Measurements from ENCODE around the gene SLC35E1.

SLC35E1 gene

GRCh38 chr19:16594131-16594586, 21.9 kb upstream of the SLC35E1 start:
- peak overlapping the region; percentile 62 for H3K4me2 ChIP-seq (ENCODE audit: low read depth, low read length)

GRCh38 chr19:16593181-16593580, 21.0 kb upstream of the SLC35E1 start:
- Histone ChIP-seq H2AFZ (ENCODE audit: low read length) (no peak overlapping the region), H3K4me2 (ENCODE audit: low read depth, low read length) (peak overlapping the region; percentile 62), H3K4me3 (ENCODE audit: low read length) (no peak overlapping the region), H3K27me3 (replicated peaks; ENCODE audit: insufficient read depth, low read length) (no peaks in the 10 kb centered on the region), H4K20me1 (ENCODE audit: insufficient read depth, low read length) (no peaks in the 10 kb centered on the region), H3K9me3 (replicated peaks; ENCODE audit: insufficient read depth, low read length) (no peaks in the 10 kb centered on the region), H3F3A (ENCODE audit: insufficient read depth, low read length) (peaks cover 49% of the 10 kb centered on the region), H3K27ac (ENCODE audit: low read length) (peak overlapping the region; percentile 99), H3K4me1 (ENCODE audit: low read length) (peaks cover 81% of the 10 kb centered on the region), H3K79me2 (ENCODE audit: low read length) (peaks cover 92% of the 10 kb centered on the region), H3K9ac (ENCODE audit: low read length) (peak overlapping the region; percentile 62), H3K9me2 (replicated peaks; ENCODE audit: insufficient read depth, low read length) (no peaks in the 10 kb centered on the region), H3K36me3 (replicated peaks; ENCODE audit: insufficient read depth, low read length) (no peaks in the 10 kb centered on the region)
- DNase-seq = peak; percentile 87
- TF ChIP-seq EZH2 (optimal IDR thresholded peaks at IDR 0.05; ENCODE audit: low read depth, low read length) = no peak
- TF ChIP-seq, protein P1, sequence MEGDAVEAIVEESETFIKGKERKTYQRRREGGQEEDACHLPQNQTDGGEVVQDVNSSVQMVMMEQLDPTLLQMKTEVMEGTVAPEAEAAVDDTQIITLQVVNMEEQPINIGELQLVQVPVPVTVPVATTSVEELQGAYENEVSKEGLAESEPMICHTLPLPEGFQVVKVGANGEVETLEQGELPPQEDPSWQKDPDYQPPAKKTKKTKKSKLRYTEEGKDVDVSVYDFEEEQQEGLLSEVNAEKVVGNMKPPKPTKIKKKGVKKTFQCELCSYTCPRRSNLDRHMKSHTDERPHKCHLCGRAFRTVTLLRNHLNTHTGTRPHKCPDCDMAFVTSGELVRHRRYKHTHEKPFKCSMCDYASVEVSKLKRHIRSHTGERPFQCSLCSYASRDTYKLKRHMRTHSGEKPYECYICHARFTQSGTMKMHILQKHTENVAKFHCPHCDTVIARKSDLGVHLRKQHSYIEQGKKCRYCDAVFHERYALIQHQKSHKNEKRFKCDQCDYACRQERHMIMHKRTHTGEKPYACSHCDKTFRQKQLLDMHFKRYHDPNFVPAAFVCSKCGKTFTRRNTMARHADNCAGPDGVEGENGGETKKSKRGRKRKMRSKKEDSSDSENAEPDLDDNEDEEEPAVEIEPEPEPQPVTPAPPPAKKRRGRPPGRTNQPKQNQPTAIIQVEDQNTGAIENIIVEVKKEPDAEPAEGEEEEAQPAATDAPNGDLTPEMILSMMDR (IDR thresholded peaks at IDR 0.05; ENCODE audit: low read length) = peak; percentile 39

More at GRCh38 chr19:16594131-16594586, 21.9 kb upstream of the SLC35E1 start:
- DNase-seq = peak; percentile 78
- H3K36me3 ChIP-seq (replicated peaks; ENCODE audit: insufficient read depth, low read length) = no peaks in the 10 kb centered on the region
- H3K9ac ChIP-seq (ENCODE audit: low read length) = peak overlapping the region; percentile 62
- peak overlapping the region; percentile 18 for H3K4me3 ChIP-seq (ENCODE audit: low read length)
- peaks cover 41% of the 10 kb centered on the region for H3F3A ChIP-seq (ENCODE audit: insufficient read depth, low read length)
- H3K9me2 ChIP-seq (replicated peaks; ENCODE audit: insufficient read depth, low read length) = no peaks in the 10 kb centered on the region
- no peaks in the 10 kb centered on the region for H4K20me1 ChIP-seq (ENCODE audit: insufficient read depth, low read length)
- H3K79me2 ChIP-seq (ENCODE audit: low read length) = peaks cover 95% of the 10 kb centered on the region
- no peak for TF ChIP-seq EZH2phosphoT487 (IDR thresholded peaks at IDR 0.05; ENCODE audit: low read length)
- TF ChIP-seq, protein P1 (IDR thresholded peaks at IDR 0.05; ENCODE audit: low read length) = 0 out of 2 replicates have a peak, but pooled peaks have one; percentile 8
- no peak for TF ChIP-seq EZH2 (optimal IDR thresholded peaks at IDR 0.05; ENCODE audit: low read depth, low read length)
- H3K27ac ChIP-seq (ENCODE audit: low read length) = peak overlapping the region; percentile 99
- H3K27me3 ChIP-seq (replicated peaks; ENCODE audit: insufficient read depth, low read length) = no peaks in the 10 kb centered on the region
- no peaks in the 10 kb centered on the region for H3K9me3 ChIP-seq (replicated peaks; ENCODE audit: insufficient read depth, low read length)
- no peak overlapping the region for H2AFZ ChIP-seq (ENCODE audit: low read length)
- peaks cover 83% of the 10 kb centered on the region for H3K4me1 ChIP-seq (ENCODE audit: low read length)

GRCh38 chr19:16591803-16592556, 19.8 kb upstream of the SLC35E1 start:
- Histone ChIP-seq H3K9me3 (replicated peaks; ENCODE audit: insufficient read depth, low read length) (no peaks in the 10 kb centered on the region), H3K4me2 (ENCODE audit: low read depth, low read length) (no peak overlapping the region), H3F3A (ENCODE audit: insufficient read depth, low read length) (peaks cover 61% of the 10 kb centered on the region), H4K20me1 (ENCODE audit: insufficient read depth, low read length) (no peaks in the 10 kb centered on the region), H3K4me3 (ENCODE audit: low read length) (no peak overlapping the region), H3K9ac (ENCODE audit: low read length) (no peak overlapping the region), H3K9me2 (replicated peaks; ENCODE audit: insufficient read depth, low read length) (no peaks in the 10 kb centered on the region), H3K4me1 (ENCODE audit: low read length) (peaks cover 93% of the 10 kb centered on the region), H3K79me2 (ENCODE audit: low read length) (peaks cover 92% of the 10 kb centered on the region), H3K36me3 (replicated peaks; ENCODE audit: insufficient read depth, low read length) (no peaks in the 10 kb centered on the region), H3K27ac (ENCODE audit: low read length) (no peak overlapping the region), H3K27me3 (replicated peaks; ENCODE audit: insufficient read depth, low read length) (no peaks in the 10 kb centered on the region), H2AFZ (ENCODE audit: low read length) (no peak overlapping the region)
- no peak for TF ChIP-seq EZH2phosphoT487 (IDR thresholded peaks at IDR 0.05; ENCODE audit: low read length)
- TF ChIP-seq, protein P1 (IDR thresholded peaks at IDR 0.05; ENCODE audit: low read length) = no peak
- TF ChIP-seq EZH2 (optimal IDR thresholded peaks at IDR 0.05; ENCODE audit: low read depth, low read length) = no peak
- no peak for DNase-seq

Data from MM.1S (cell line).